GM18526 (cell line): ENCODE results near the gene HTATSF1.

Experiments used
- POLR2A ChIP-seq: IDR thresholded peaks from 3 replicates; pipeline ENCODE4 v1.6.1; 2011; ENCODE audit not compliant: insufficient read length; ENCODE audit errors: extremely low read depth

The HTATSF1 gene, protein sequence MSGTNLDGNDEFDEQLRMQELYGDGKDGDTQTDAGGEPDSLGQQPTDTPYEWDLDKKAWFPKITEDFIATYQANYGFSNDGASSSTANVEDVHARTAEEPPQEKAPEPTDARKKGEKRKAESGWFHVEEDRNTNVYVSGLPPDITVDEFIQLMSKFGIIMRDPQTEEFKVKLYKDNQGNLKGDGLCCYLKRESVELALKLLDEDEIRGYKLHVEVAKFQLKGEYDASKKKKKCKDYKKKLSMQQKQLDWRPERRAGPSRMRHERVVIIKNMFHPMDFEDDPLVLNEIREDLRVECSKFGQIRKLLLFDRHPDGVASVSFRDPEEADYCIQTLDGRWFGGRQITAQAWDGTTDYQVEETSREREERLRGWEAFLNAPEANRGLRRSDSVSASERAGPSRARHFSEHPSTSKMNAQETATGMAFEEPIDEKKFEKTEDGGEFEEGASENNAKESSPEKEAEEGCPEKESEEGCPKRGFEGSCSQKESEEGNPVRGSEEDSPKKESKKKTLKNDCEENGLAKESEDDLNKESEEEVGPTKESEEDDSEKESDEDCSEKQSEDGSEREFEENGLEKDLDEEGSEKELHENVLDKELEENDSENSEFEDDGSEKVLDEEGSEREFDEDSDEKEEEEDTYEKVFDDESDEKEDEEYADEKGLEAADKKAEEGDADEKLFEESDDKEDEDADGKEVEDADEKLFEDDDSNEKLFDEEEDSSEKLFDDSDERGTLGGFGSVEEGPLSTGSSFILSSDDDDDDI

DNA sequence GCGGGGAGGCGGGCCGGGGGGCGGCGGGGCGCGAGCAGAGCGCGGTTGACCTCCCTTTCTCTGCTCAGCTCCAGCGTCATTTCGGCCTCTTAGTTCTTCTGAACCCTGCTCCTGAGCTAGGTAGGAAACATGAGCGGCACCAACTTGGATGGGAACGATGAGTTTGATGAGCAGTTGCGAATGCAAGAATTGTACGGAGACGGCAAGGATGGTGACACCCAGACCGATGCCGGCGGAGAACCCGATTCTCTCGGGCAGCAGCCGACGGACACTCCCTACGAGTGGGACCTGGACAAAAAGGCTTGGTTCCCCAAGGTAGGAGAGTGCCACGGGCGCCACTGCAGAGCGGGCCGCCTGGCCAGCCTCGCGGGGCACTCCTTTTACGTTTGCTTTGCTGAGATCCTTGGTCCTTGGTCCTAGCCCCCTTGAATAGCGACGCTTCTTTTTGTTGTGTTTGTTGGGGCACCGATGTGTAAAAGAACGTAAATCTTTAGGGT, at the start of gene HTATSF1:
TSS of gene HTATSF1 (plus strand) at position 37 of the 497 bp plus-strand sequence. CDS start at position 130, 93 bp downstream.
- TF ChIP-seq POLR2A, result peak; percentile 39

DNA sequence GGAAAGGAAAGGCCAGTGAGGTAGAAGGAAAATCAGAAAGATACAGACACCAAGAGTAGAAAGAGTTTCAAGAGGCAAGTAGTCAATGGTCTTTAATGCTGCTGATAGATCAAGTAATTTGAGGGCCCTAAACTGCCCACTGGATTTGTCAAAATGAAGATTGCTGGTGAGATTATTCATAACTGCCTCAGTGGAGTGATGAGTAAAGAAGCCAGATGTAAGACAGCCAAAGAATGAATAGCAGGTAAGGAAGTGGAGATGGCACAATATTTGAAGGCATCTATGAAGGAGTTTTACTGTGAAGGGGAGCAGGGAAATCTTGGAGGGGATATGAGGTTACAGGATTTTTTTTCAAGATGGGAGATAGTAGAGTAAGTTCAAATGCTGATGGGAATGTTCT, 49.4 kb upstream of the HTATSF1 start:
- TF ChIP-seq POLR2A, result no peak

DNA sequence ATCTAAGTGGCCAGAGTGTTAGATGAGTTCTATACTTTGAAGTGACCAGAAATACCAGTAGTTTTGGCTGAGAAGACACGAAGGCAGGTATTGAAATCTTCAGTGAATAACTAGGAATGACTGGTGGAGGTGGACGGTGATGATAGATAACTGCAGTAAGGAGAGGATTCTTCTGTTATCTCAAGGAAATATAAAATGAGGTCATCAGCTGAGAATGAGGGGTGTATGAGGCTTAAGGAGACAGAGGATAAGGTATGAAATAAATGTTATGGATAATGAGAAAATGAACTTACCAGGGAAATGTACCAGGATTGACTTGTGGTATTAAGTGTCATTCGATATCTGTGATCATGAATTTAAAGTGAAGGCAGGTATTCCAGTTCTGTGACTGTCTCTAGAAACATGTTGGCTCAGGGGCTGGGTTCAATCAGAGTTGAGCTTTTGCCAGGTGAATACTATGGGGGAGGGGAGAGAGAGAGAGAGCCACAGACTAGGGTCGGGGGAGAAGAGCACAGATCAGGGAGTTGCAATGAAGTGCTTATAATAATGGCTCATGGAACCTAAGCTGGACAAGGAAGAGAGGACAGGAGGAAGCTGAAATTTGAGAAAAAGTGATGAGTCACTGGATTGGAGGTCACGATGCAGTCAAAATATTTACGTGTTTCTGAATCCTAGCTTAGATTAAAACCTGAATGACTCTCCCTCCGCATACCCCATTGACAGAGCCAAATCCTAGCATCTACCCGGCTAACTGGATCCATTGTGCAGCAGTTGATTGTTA, 47.2 kb upstream of the HTATSF1 start:
- no peak for TF ChIP-seq POLR2A

DNA sequence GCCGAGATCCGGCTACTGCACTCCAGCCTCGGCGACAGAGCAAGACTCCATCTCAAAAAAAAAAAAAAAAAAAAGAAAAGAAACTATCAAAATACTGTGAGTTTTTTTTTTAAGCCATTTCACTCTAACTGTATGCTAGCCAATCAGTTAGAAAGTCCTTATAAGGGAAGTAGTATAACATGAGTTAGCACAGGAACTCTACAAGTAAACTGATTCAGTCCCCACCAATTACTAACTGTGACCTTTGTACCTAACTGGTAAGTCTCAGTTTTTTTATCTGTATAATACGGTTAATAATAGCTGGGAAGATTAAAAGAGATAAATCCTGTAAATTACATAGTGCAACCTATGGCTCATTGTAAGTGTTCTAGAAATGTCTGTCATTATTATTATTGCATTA, 44.8 kb upstream of the HTATSF1 start:
- no peak for TF ChIP-seq POLR2A

DNA sequence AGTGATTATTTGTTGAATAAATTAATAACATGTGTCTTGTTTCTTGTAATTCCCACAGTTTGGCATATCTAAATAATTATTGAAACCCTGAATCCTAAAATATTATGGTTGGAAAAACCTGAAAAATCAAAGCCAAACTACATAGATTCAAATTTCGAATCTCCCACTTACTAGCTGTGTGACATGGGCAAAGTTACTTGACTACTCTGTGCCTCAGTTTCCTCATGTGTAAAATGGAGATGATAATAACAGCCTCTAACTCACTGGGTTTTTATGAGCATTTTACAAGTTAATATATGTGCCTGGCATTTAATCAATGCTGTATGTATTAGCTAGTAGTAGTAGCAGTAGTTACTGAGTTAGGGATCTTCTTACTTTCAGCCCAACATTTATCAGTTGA, 44.3 kb upstream of the HTATSF1 start:
- no peak for TF ChIP-seq POLR2A

DNA sequence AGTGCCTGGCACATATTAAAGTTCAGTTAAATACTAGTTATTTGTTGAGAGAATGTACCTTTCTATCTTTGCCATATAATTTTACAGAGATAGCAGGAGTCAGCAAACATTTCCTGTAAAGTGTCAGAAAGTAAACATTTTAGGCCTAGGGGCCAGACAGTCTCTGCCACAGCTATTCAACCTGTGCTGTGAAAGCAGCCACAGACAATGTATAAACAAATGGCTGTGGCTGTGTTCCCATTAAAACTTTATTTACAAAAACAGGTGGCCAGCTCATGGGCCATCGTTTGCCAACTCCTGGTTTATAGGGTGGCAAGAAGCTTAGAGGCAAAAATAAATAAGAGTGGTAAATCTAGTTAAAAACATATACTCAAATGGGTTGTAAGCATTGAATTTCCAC, 43.6 kb upstream of the HTATSF1 start:
- TF ChIP-seq POLR2A, result no peak

DNA sequence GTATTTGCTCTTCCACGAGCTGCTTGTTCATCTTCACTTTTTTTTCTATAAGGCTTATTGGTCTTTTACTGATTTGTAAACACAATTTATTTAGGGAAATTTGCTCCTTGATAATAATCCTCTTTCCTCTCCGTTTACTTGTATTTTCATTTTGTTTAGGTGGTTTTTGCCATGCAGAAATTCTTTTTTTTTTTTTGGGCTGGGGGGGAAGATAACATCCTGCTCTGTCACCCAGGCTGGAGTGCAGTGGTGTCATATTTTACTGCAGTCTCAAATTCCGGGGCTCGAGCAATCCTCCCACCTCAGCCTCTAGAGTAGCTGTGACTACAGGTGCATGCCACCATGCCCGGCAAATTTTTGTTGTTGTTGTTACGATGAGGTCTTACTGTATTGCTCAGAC, 41.3 kb upstream of the HTATSF1 start:
- no peak for TF ChIP-seq POLR2A

DNA sequence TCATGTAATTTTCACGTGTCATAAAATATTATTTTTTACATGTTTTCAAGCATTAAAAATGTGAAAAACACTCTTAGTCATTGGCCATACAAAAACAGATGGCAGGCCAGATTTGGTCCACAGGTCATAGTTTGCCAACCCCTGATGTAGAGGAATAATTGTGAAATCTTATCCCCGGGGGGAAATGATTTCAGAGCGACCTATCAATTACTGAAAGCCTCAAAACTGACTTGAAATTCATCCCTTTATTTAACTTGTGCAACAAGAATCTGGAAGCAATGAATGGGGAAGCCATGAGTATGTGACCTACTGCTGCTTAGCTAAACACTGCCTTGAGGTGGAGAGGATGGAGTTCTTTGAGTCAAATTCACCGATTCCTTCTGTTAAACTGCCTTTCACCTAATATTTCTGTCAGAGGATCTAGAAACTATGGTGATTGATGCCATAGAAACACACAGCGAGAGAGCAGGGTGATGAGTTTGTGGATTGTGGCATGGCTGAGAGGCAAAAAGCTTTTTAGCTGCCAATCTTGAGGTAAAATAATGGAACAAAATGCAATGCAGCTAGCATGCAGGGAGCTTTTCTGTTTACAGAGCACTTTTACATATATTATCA, 40.0 kb upstream of the HTATSF1 start:
- TF ChIP-seq POLR2A, result no peak

DNA sequence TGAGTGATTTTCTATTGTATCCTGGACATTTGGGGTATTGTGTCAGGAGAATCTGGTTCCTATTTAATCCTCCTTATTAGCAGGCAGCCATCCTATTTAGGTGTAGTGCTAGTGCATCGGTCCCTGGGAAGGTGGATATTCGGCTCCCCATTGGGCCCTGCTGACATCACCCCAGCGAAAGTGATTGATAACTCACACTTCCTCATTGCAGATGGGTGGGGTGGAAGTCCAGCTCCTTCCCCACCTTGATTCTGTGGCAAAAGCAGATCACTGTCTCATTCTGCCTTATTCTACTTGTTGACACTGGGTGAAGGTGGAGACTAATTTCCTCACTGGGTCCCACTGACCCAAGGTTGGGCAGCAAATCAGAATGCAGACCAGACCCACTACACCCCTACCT, 32.8 kb upstream of the HTATSF1 start:
- TF ChIP-seq POLR2A, result no peak

DNA sequence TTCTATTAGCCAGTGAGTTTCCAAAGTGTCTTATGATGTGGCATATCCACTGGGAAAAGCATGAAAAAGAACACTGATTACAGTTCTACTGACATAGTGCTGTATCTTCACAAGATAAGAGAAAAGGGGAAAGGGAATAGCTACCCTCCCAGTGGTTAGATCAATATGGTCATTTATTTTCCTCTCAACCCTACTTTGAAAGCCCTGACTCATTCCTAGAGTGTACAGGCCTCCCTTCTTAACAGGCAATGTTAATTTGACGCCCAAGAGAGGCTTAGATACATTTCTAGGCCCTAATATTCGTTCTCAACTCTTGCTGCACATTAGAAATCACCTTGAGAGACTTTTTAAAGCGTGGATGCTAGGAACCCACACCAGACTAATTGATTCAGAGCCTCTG, 30.1 kb upstream of the HTATSF1 start:
- no peak for TF ChIP-seq POLR2A

DNA sequence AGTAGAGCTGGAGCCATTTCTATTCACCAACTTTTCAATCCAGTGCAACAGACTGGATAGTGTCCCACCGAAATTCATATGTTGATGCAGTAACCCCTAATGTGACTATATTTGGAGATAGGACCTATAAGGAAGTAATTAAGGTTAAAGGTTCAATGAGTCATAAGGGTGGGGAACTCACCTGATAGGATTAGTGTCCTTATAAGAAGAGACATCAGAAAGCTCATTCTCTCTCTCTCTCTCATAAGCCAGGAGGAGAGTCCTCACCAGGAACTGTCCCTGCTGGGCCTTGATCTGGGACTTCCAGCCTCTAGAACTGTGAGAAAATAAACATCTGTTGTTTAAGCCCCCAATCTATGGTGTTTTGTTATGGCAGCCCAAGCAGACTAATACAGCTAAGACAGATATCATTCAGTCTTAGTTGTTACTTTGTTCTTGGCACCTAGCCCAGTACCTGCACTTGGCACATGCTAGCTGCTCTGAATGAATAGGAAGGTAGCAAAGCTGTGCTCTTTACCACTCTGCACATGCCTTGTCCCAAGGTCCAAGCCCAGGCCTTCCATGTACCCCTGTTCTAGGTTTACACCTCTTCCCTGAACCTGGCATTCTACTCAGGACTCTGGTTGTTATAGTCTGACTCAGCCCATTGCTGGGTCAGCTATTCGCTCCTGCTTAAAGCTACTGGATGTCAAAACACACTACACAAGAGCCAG, 28.8 kb upstream of the HTATSF1 start:
- no peak for TF ChIP-seq POLR2A

DNA sequence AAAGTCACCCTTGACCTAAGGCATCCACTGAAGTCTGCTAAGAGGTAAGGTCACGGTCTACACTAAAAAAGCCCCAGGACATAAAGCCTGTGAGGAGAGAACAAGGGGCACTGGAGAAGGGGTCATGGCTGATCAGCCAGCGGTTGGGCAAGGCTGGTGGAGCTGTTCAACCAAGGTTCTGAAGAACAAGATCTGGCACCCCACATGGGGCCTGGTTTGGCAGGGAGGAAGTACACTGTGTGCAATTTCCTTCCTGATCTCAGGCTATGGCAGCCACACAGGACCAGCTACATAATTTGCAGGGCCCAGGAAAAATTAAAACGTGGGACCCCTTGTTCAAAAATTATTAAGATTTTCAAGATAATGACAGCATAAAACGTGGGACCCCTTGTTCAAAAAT, 23.7 kb upstream of the HTATSF1 start:
- TF ChIP-seq POLR2A, result no peak

DNA sequence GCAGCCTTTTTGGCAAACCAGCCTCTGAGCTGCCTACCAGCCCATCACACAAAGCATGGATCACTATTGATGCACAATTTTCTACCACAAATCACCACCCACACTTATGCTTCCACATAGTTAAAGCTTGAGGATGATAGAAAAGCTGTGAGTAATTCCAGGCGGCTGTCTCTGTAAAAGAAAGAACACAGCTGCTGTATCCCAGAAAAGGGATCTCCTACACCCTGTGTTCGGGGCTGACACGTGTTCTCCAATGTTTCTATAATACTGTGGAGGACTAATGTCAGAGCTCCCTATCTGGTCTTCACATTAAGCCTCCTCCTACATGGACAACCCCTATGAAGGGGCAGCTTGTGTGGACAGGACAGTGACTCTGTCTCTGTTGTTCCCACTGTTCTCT, 22.2 kb upstream of the HTATSF1 start:
- no peak for TF ChIP-seq POLR2A

DNA sequence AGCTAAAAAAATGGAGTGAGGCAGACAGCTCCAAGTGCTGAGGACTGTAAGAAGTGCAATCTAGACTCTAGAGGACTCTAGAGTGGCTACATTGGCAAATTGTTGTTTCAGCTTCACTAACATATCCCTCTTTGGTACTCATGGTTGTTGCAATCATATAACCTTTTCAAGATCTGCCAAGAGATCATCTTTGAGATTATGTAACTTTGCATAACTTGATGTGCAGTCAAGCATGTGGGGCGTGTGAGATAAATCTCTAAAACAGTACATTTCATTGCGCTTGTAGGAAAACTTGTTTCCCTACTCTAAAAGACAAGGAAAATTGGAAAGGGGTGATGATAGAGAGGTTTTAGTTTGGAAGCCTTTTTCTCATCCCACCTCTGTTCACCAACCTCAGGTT, 20.9 kb upstream of the HTATSF1 start:
- no peak for TF ChIP-seq POLR2A
